ENCODE data around the gene HMSD.

HMSD gene

GRCh38 chr18:63956755-63957154 lies 7.7 kb downstream of the HMSD start:
- no peak for FAIRE-seq
- DNase-seq (ENCODE audit: insufficient read length, low spot score) = no peak
- TF ChIP-seq CTCF (IDR thresholded peaks at IDR 0.05; ENCODE audit: insufficient read depth, missing control alignments) = no peak

DNA sequence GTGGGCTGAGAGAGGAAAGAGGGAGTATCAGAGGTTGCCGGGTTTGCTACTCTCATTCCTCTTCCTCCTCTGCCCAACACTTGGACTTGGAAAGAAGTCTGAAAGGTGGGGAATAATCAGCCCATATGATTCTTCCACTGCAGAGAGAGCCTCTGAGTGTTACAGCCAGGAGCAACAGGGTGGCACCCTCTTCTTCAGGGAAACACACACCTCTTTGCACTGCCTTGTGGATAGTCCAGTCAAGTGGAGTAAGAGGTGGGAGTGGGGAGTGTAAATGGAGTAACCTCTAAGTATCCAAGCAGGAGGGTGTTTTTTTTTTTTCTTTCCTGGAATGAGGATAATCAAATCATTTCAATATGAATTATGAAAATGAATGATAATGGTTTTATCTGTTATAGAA lies 11.8 kb downstream of the HMSD start:
- DNase-seq (ENCODE audit: insufficient read length, low spot score) = no peak
- no peak for TF ChIP-seq CTCF (IDR thresholded peaks at IDR 0.05; ENCODE audit: insufficient read depth, missing control alignments)
- peak; percentile 21 for FAIRE-seq

DNA sequence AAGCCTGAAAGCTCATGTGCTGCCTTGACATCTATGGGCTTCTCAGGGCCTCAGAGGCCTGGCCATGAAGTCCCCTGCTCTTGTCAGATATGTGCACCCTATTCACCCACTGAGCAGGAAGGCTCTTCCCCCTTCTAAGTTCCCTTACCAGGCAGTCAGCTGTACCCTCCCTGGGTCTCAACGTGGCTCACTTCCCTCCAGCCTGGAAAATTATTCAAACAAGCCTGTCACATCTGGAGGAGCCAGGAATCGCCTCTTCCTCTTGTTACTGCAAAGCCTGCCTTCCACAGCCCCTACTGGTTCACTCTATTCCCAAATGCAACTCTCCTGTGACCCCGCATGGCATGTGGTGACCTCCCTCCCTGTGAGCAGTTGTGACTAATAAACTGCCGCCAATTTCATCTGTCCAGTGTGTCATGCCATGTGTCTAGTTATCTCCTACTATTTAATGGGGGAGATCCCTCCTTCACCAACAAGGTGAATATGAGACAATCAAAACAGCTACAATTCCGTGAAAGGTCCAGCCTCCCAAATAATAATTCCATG lies 12.4 kb downstream of the HMSD start:
- FAIRE-seq (no peak), DNase-seq (ENCODE audit: insufficient read length, low spot score) (no peak)
- TF ChIP-seq CTCF (IDR thresholded peaks at IDR 0.05; ENCODE audit: insufficient read depth, missing control alignments) = no peak

DNA sequence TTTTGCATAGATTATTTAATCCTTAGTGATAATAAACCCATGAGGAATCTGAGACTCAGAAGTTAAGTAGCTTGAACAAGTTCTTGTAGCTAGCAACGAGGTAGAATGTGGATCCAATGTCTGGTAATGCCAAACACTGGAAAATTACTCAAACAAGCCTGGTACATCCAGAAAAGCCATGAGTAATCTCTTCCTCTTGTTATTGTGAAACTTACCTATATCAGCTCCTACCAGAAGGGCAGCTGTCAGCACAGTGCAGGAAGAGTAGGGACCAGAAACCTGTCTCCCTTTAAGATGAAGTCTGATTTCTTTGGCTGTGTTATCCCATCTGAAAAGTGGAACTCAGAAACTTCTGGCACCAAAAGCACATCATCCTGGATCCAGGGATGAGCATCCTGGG lies 13.0 kb downstream of the HMSD start:
- no peak for TF ChIP-seq CTCF (IDR thresholded peaks at IDR 0.05; ENCODE audit: insufficient read depth, missing control alignments)
- DNase-seq (ENCODE audit: insufficient read length, low spot score) (no peak), FAIRE-seq (peak; percentile 98)

GRCh38 chr18:63963615-63964256 lies 14.6 kb downstream of the HMSD start:
- TF ChIP-seq CTCF (IDR thresholded peaks at IDR 0.05; ENCODE audit: insufficient read depth, missing control alignments) = peak; percentile 77
- FAIRE-seq (peak; percentile 100), DNase-seq (ENCODE audit: insufficient read length, low spot score) (no peak)

- FAIRE-seq (no peak), DNase-seq (ENCODE audit: insufficient read length, low spot score) (no peak)
- TF ChIP-seq CTCF (IDR thresholded peaks at IDR 0.05; ENCODE audit: insufficient read depth, missing control alignments) = no peak
Observed at GRCh38 chr18:63964908-63965307, 15.8 kb downstream of the HMSD start.

- no peak for FAIRE-seq
- no peak for DNase-seq (ENCODE audit: insufficient read length, low spot score)
- TF ChIP-seq CTCF (IDR thresholded peaks at IDR 0.05; ENCODE audit: insufficient read depth, missing control alignments) = no peak
Observed at GRCh38 chr18:63965716-63966330, 16.7 kb downstream of the HMSD start.

All from D721Med (cell line).